ENCODE results near the gene RBMS1.

DNA sequence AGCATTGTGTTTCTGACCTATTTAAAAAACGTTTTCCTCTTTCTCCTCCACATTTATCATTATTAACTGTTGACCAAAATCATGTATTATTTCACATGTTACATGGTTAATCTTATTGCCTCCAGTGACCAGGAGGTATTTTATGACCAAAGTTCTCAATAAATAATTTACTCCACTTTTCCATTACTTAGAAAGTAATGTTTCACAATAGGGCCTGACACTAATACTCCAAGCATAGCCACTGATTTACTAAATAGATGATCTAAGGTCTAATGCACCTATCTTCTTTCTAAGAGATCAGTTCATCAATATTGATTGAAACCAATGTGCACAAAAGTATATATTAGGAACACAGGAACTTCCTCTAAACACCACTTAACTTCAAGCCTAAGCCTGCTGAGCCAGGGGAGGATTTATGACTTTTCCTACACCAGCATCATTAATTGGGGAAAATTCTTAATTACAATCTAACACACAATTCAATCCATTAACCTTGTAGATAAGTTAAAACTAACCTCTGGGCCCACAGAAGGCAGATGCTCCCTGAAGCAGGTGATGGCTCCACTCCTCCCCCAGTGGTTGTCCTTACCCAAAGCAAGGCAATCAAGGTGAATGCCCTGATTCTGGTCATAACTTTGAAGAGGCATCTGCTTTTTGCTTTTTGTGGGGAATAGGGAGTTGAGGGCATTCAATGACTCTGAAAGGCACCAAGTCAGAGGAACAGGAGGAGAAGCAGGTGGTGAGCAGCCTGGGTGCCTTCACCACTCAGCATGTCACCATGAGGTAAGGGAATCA is 33.9 kb downstream of the RBMS1 start:
- TF ChIP-seq, protein P1, sequence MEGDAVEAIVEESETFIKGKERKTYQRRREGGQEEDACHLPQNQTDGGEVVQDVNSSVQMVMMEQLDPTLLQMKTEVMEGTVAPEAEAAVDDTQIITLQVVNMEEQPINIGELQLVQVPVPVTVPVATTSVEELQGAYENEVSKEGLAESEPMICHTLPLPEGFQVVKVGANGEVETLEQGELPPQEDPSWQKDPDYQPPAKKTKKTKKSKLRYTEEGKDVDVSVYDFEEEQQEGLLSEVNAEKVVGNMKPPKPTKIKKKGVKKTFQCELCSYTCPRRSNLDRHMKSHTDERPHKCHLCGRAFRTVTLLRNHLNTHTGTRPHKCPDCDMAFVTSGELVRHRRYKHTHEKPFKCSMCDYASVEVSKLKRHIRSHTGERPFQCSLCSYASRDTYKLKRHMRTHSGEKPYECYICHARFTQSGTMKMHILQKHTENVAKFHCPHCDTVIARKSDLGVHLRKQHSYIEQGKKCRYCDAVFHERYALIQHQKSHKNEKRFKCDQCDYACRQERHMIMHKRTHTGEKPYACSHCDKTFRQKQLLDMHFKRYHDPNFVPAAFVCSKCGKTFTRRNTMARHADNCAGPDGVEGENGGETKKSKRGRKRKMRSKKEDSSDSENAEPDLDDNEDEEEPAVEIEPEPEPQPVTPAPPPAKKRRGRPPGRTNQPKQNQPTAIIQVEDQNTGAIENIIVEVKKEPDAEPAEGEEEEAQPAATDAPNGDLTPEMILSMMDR (conservative IDR thresholded peaks at IDR 0.05 in 1 of 2, IDR thresholded peaks at IDR 0.05 in 1 of 2; ENCODE audit: extremely low read depth in 1 of 2, insufficient read depth in 1 of 2, low read depth in 1 of 2, low read length in 2 of 2): no peak
- no peak for TF ChIP-seq EZH2 (IDR thresholded peaks at IDR 0.05; ENCODE audit: borderline replicate concordance, low read length)
